CD4-positive, alpha-beta T cell treated with Interferon alpha-2 for 1 hour (primary cell): ENCODE measurements around the gene THSD1.
"Not testable (repeated sequence)": the region's sequence is repeated elsewhere in the genome, so short reads cannot be mapped to it uniquely, and the experiment has no call there.

ENCODE experiments used
- DNase-seq, 2 donors: peaks; one replicate each; pipeline ENCODE4 v3.0.0-alpha.2; 2020 to 2022

THSD1 gene

DNA sequence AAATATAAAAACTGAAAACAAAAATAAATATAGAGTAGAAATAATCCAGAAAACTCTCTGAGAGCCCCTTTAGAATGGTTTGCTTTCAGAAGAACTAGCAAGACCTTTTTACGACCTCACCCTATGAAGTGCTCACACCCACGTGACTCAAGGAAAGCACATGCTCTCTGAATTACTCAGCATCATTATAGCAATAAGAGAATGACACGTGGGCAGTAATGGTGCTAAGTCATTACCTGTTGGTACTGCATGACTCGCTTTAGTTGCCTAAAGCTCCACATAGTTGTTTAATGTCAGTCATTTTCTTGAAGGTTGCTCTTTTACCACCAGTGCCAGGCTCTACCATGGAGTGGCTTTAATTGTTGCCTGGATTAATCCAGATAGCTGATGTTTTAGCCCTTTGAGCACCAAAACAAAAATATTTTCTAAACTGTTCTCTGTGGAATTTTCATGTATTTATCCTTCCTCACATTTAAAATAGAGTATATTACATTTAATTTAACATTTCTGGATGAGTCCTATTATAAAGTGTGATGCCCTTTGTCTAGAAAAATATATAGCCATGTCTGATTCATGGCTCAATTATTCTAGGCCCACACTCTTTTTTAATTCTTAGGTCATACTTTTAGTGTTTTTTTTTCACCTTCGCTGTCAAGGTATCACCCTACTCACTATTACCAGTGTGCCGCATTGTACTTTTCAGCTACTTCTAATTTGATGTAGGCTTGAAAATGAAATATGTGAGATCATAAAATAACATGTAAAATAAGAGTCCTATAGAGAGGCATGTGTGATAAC, 56.8 kb downstream of the THSD1 start:
- no peak for DNase-seq

DNA sequence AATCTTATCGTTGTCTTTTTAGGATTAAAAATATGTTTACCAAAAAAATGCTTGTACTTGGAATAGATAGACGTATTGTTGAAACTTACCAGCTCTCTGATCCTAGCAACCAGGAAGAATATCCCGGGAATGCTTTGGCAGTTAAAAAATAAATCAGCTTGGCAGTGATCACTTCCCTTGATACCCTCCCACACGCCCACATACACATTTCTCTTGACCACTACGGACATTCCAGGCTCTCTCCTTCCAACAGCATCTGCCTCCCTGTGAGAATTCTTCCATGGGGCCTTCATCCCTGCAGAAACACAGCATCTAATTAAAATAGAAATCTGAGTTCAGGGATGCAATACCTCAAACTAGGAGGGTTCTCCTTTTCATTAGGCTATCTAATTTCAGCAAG, 57.9 kb downstream of the THSD1 start:
- DNase-seq: no peak

DNA sequence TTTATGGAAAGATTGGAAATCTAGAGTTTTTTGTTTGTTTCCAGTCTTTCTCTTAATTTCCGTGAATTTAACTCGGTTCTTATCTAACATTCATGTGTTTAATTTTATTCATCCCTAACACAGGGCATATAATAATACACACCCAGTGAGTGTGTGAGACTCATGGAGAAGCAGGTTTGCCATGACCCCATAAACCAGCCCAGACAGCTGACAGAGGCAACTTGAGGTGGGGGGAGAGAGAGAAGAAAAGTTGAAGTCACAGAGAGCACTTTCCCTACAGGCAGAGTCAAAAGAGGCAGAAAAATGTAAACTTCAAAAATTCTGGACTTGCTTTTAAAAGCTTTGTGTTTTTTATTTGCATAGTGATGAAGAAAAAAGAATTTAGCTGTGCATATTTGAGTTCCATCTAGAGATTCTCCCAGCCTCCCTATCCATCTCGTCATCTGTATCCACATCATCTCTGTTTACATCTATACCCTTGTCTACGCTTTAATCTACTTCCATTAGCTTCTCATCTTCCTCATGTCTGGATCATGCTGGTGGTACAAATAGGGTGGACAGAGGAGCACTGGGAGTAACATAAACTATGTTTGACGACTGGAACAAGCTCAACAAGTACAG, 60.2 kb downstream of the THSD1 start:
- no peak for DNase-seq

DNA sequence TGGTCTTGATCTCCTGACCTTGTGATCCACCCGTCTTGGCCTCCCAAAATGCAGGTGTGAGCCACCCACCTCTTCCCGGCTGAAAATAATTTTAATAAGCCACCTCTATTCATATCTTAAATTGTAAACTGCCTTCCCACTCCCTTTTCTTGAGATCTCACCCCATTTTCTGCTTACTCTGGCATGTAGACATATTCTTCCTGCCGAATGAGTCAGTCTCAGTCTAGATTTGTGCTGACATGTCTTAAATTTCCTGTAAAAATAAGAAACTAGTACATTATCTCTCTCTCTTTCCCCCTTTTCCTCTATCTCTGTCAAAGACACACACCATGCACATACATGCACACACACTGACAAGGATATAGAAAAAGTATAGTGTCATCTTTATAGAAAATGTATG, 60.9 kb downstream of the THSD1 start:
- no peak for DNase-seq

DNA sequence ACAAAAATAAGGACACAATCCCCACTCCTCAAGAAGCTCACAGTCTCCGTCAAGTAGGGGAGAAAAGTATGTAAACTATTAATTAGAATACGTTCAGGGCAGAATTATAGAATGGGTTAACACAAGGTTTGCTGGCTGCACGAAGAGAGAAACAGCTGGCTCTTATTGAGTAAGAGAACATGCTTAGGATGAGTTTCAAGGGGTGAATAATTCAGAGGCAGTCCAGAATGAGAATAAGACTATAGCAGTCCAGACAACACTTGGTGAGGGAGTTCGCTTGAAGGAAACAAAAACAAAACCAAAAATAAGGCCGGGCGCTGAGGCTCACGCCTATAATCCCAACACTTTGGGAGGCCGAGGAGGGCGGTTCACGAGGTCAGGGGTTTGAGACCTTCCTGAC, 61.9 kb downstream of the THSD1 start:
- DNase-seq: no peak

DNA sequence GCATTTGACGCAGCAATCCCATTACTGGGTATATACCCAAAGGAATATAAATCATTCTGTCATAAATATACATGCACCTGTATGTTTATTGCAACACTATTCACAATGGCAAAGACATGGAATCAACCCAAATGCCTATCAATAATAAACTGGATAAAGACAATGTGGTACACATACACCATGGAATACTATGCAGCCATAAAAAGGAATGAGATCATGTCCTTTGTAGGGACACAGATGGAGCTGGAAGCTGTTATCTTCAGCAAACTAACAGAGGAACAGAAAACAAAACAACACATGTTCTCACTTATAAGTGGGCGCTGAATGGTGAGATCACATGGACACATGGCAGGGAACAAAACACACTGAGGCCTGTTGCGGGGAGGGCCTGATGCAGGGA, 63.8 kb downstream of the THSD1 start:
- DNase-seq: not testable (repeated sequence)

DNA sequence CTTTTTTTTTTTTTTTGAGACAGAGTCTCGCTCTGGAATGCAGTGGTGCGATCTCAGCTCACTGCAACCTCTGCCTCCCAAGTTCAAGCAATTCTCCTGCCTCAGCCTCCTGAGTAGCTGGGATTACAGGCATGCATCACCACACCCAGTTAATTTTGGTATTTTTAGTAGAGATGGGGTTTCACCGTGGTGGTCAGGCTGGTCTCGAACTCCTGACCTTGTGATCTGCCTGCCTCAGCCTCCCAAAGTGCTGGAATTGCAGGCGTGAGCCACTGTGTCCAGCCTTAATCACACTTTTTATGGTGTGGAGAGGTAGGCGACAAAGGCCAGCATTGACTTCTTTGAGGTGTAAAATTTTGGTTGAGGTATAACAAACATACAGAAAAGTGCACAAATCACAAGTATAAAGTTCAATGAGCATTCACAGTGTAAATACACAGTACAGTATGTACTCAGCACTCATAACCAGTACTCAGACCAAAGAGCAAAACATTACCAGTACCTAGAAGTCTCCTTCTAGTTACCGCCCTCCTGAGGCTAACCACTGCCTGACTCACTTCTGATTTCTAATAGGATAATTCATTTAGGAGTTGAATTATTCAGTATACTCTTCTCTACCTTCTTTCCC, 68.0 kb downstream of the THSD1 start:
- not testable (repeated sequence) for DNase-seq

DNA sequence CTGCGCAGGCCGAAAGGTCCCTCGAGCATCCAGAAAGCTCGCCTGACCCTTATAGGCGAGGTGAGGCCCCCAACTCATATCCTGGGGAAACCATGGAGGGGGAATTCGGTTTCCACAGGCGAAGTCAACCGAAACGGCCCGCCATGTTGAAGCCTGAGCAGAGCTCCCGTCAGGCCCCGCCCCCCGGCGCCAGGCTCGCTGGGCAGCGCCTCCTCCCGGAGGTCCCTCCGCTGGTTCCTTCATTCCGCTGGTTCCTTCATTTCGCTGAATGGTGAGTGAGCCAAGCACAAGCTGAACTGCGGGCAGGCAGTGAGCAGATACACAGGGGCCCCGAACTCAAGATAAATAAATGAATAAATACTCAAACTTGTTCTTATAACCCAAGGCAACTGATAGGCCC, 71.9 kb downstream of the THSD1 start:
- DNase-seq: not testable (repeated sequence)

DNA sequence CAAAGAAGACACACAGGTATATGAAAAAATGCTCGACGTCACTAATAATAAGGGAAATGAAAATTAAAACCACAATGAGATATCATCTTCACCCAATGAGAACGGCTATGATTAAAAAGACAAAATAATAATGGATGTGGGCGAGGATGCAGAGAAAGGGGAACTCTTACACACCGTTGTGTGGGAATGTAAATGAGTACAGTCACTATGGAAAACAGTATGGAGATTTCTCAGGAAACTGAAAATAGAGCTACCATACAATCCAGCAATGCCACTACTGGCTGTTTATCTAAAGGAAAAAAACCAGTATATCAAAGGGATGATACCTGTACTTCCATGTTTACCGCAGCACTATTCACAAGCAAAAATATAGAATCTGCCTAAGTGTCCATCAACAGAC, 74.1 kb downstream of the THSD1 start:
- DNase-seq: not testable (repeated sequence)
